GM23338 (cell line): ENCODE results near the gene ATXN7L2. TPM values are rescaled to one million over a fixed set of nuclear protein-coding genes. Genes with fewer than 3 reads are reported as not detected.
A peak's percentile ranks its signal among the peaks of the same experiment; 100 is the strongest.

Experiments
- ATAC-seq: fragments of 200-7000 bp; cut with Tn5 transposase; 3 replicates; pipeline ENCODE4 v1.9.1; 2020
- DNase-seq: peaks from one replicate; pipeline ENCODE4 v3.0.0-alpha.2; 2015; ENCODE audit warnings: low spot score
- H2AFZ ChIP-seq: fragments of 200-600 bp; sonication (generic); 2 replicates; pipeline ENCODE4 v1.8.0; 2016; ENCODE audit warnings: antibody characterized with exemption, mild to moderate bottlenecking, moderate library complexity
- H3F3A ChIP-seq: fragments of 200-600 bp; sonication (generic); replicated peaks from 2 replicates; pipeline ENCODE4 v1.8.0; 2017; ENCODE audit warnings: antibody characterized with exemption, mixed run types, low read depth
- H3K27ac ChIP-seq: fragments of 200-600 bp; sonication (generic); 2 replicates; pipeline ENCODE4 v1.6.1; 2016; ENCODE audit warnings: low read depth
- H3K27me3 ChIP-seq: fragments of 200-600 bp; sonication (generic); 2 replicates; pipeline ENCODE4 v1.8.0; 2016; ENCODE audit warnings: mild to moderate bottlenecking, mixed run types, moderate library complexity; ENCODE audit not compliant: insufficient read depth
- H3K36me3 ChIP-seq: fragments of 200-600 bp; sonication (generic); 2 replicates; pipeline ENCODE4 v1.8.0; 2016; ENCODE audit warnings: mild to moderate bottlenecking; ENCODE audit not compliant: insufficient read depth
- H3K4me1 ChIP-seq: fragments of 200-600 bp; sonication (generic); 2 replicates; pipeline ENCODE4 v1.8.0; 2016; ENCODE audit warnings: mild to moderate bottlenecking, moderate library complexity; ENCODE audit not compliant: insufficient read depth
- H3K4me2 ChIP-seq: fragments of 200-600 bp; sonication (generic); 2 replicates; pipeline ENCODE4 v1.7.1; 2017; ENCODE audit warnings: mixed run types
- H3K4me3 ChIP-seq: fragments of 200-600 bp; sonication (generic); 2 replicates; pipeline ENCODE4 v1.6.1; 2016; ENCODE audit warnings: mixed run types
- H3K79me2 ChIP-seq: fragments of 200-600 bp; sonication (generic); replicated peaks from 2 replicates; pipeline ENCODE4 v1.8.0; 2017; ENCODE audit warnings: mild to moderate bottlenecking; ENCODE audit not compliant: insufficient read depth
- H3K9me2 ChIP-seq: fragments of 200-600 bp; sonication (generic); 2 replicates; pipeline ENCODE4 v1.8.0; 2017; ENCODE audit not compliant: insufficient read depth
- H4K20me1 ChIP-seq: fragments of 200-600 bp; sonication (generic); replicated peaks from 2 replicates; pipeline ENCODE4 v1.8.0; 2017; ENCODE audit warnings: mild to moderate bottlenecking; ENCODE audit not compliant: insufficient read depth
- H3K27ac Mint-ChIP-seq: 2 replicates; pipeline ENCODE4 v1.8.0; 2020; ENCODE audit warnings: inconsistent platforms, mild to moderate bottlenecking, moderate library complexity, mixed read lengths
- H3K27me3 Mint-ChIP-seq: 3 replicates; pipeline ENCODE4 v1.8.0; 2022; ENCODE audit warnings: low read depth, mild to moderate bottlenecking, moderate library complexity, mixed read lengths, inconsistent platforms; ENCODE audit not compliant: insufficient read depth, poor library complexity
- H3K36me3 Mint-ChIP-seq: 3 replicates; pipeline ENCODE4 v1.8.0; 2021; ENCODE audit warnings: low read depth, mild to moderate bottlenecking, inconsistent platforms, moderate library complexity, mixed read lengths
- H3K4me1 Mint-ChIP-seq: 3 replicates; pipeline ENCODE4 v1.8.0; 2020; ENCODE audit warnings: mild to moderate bottlenecking, inconsistent platforms, mixed read lengths
- H3K4me3 Mint-ChIP-seq: 3 replicates; pipeline ENCODE4 v1.8.0; 2021; ENCODE audit warnings: moderate library complexity, mild to moderate bottlenecking, inconsistent platforms, mixed read lengths
- H3K9me3 Mint-ChIP-seq: 3 replicates; pipeline ENCODE4 v1.8.0; 2020; ENCODE audit warnings: moderate library complexity, mild to moderate bottlenecking, inconsistent platforms, mixed read lengths
- CREB1 ChIP-seq: fragments of 250-450 bp; sonication (Bioruptor Pico); IDR thresholded peaks from 2 replicates; pipeline ENCODE4 v1.5.0; 2020; ENCODE audit warnings: low read depth, mild to moderate bottlenecking, moderate library complexity
- CTCF ChIP-seq, 2 experiments: fragments of 200-600 bp in 1 of 2; sonication (generic) in 1 of 2; conservative IDR thresholded peaks; 2 replicates each; pipeline versions ENCODE4 v1.5.1 to v1.6.1; 2016 to 2017; ENCODE audit warnings: antibody characterized with exemption in 2 of 2, low read depth in 2 of 2, mild to moderate bottlenecking in 2 of 2, moderate library complexity in 1 of 2
- ETS1 ChIP-seq: IDR thresholded peaks from 2 replicates; pipeline ENCODE4 v1.6.1; 2016; ENCODE audit warnings: antibody characterized with exemption
- EZH2 ChIP-seq: fragments of 200-600 bp; sonication (generic); IDR thresholded peaks from one replicate; pipeline ENCODE4 v1.8.0; 2017; ENCODE audit warnings: antibody characterized with exemption, mild to moderate bottlenecking, low read depth; ENCODE audit not compliant: unreplicated experiment
- JUNB ChIP-seq: IDR thresholded peaks from one replicate; pipeline ENCODE4 v1.6.1; 2016; ENCODE audit warnings: antibody characterized with exemption; ENCODE audit not compliant: unreplicated experiment
- NANOG ChIP-seq: IDR thresholded peaks from 2 replicates; pipeline ENCODE4 v1.6.1; 2016; ENCODE audit warnings: antibody characterized with exemption, borderline replicate concordance
- POLR2AphosphoS5 ChIP-seq: IDR thresholded peaks from 2 replicates; pipeline ENCODE4 v1.6.1; 2016; ENCODE audit warnings: antibody characterized with exemption, low read depth
- REST ChIP-seq: IDR thresholded peaks from one replicate; pipeline ENCODE4 v1.6.1; 2018; ENCODE audit warnings: antibody characterized with exemption; ENCODE audit not compliant: unreplicated experiment
- STAT1 ChIP-seq: IDR thresholded peaks from one replicate; pipeline ENCODE4 v1.6.1; 2016; ENCODE audit warnings: antibody characterized with exemption; ENCODE audit not compliant: unreplicated experiment
- ZNF114 ChIP-seq: fragments of 250-450 bp; sonication (Bioruptor Pico); IDR thresholded peaks from 2 replicates; pipeline ENCODE4 v1.5.0; 2020; ENCODE audit warnings: mild to moderate bottlenecking, moderate library complexity
- long read RNA-seq: library from polyadenylated mRNA; unstranded; transcript quantifications from one replicate; pipeline ENCODE4 v2.0.0, GENCODE V29; 2020; ENCODE audit not compliant: unreplicated experiment
- polyA plus RNA-seq: library from polyadenylated mRNA; unstranded; fragments of >200 nt; fragmentation: Nextera tagmentation; extraction: Ambion mirVana; gene quantifications from 2 replicates; pipeline ENCODE4 v1.2.1, GENCODE V29; 2016
- total RNA-seq: library from RNA; depleted of rRNA; stranded (reverse); fragments of >200 nt; shearing (Covaris generic); gene quantifications from 2 replicates; pipeline ENCODE4 v1.2.3, GENCODE V29; 2014; rRNA removed

Gene ATXN7L2, protein sequence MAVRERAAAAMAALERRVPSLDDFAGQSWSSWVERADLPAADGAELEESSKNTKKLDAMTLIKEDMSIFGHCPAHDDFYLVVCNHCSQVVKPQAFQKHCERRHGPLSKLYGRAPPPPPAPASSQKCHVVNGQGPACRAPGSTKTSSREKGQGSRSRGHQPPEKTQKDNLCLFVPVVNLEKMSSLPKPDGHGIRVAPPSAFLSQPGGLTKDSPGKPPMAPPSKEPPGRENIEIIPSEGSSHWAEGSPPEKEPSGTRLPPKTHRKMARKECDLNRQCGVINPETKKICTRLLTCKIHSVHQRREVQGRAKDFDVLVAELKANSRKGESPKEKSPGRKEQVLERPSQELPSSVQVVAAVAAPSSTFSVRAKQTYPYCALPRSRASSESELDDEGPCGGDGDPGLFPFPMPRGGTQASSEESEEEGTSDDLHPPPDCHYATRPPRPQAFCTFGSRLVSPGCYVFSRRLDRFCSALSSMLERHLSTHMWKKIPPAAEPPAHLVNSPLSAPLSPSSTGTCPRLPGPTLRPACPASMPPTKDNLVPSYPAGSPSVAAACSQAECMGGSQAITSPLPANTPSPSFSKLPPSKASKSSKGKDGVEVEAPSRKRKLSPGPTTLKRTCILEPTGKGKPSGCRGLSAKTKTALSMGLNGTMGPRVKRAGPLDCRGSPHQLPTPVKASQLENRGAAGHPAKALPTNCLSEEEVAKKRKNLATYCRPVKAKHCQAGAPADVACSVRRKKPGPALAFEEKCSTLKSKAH
- 9.4 and 9.9 TPM in 2 replicates for total RNA-seq
- polyA plus RNA-seq: 8.0 and 9.4 TPM in 2 replicates
- long read RNA-seq: 0 reads

- peak within 1 kb of the TSS; percentile 99 for H2AFZ ChIP-seq
- peaks cover 19% of the 10 kb centered on the region; the same call in 2 of the 3 replicates for H3K36me3 Mint-ChIP-seq
Observed at GRCh38 chr1:109483672-109484518, at the start of gene ATXN7L2. ATXN7L2 (plus strand) TSS chr1:109483905; CDS start chr1:109483954, 49 bp downstream.

DNA sequence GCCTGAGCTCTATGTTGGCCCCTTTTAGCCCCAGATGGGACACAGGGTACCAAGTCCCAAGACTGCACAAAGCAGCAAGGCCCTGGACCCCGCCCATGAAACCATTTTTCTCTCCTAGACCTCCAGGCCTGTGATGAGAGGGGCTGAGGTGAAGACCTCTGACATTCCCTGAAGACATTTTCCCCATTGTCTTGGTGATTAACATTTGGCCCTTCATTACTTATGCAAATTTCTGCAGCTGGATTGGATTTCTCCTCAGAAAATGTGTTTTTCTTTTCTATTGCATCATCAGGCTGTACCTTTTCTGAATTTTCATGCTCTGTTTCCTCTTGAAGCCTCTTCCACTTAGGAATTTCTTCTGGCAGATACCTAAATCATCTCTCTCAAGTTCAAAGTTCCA, 49.2 kb upstream of the ATXN7L2 start:
- no peaks in the 10 kb centered on the region for H3F3A ChIP-seq
- Mint-ChIP-seq H3K9me3 (peaks cover 21% of the 10 kb centered on the region), H3K27ac (no peak overlapping the region), H3K4me3 (no peak overlapping the region; the same call in 2 of the 3 replicates), H3K27me3 (peaks cover 2% of the 10 kb centered on the region), H3K36me3 (peaks cover 5% of the 10 kb centered on the region; the same call in 2 of the 3 replicates), H3K4me1 (no peaks in the 10 kb centered on the region)
- ATAC-seq (no peak), DNase-seq (no peak)
- H3K79me2 ChIP-seq: no peaks in the 10 kb centered on the region
- H3K9me2 ChIP-seq: peaks cover 9% of the 10 kb centered on the region; the same call in 1 of the 2 replicates
- no peak overlapping the region for H2AFZ ChIP-seq
- no peaks in the 10 kb centered on the region for H4K20me1 ChIP-seq
- no peaks in the 10 kb centered on the region for H3K27me3 ChIP-seq
- no peak overlapping the region for H3K27ac ChIP-seq
- H3K36me3 ChIP-seq: no peaks in the 10 kb centered on the region
- H3K4me3 ChIP-seq: no peak overlapping the region
- H3K4me1 ChIP-seq: no peaks in the 10 kb centered on the region
- H3K4me2 ChIP-seq: no peak overlapping the region
- TF ChIP-seq ZNF114 (CRISPR knock-in tag): no peak
- TF ChIP-seq EZH2: no peak
- TF ChIP-seq CTCF (conservative IDR thresholded peaks at IDR 0.05; ENCODE audit: low read depth in 2 of 2): no peak
- no peak for TF ChIP-seq REST
- no peak for TF ChIP-seq STAT1
- no peak for TF ChIP-seq NANOG
- TF ChIP-seq JUNB: no peak
- no peak for TF ChIP-seq CREB1
- TF ChIP-seq ETS1: no peak

More at GRCh38 chr1:109483672-109484518, at the start of gene ATXN7L2:
- Histone ChIP-seq H3K9me2 (no peaks in the 10 kb centered on the region), H4K20me1 (no peaks in the 10 kb centered on the region), H3K36me3 (no peaks in the 10 kb centered on the region), H3K27me3 (peaks cover 10% of the 10 kb centered on the region; the same call in 1 of the 2 replicates), H3K4me2 (peak within 1 kb of the TSS; percentile 100), H3K79me2 (no peaks in the 10 kb centered on the region), H3K27ac (peak within 1 kb of the TSS; percentile 85), H3F3A (peaks cover 8% of the 10 kb centered on the region; the same call in 1 of the 2 replicates), H3K4me3 (peak within 1 kb of the TSS; percentile 96), H3K4me1 (peaks cover 15% of the 10 kb centered on the region)
- Mint-ChIP-seq H3K9me3 (no peaks in the 10 kb centered on the region; the same call in 2 of the 3 replicates), H3K27me3 (peaks cover 13% of the 10 kb centered on the region), H3K4me3 (peak within 1 kb of the TSS; percentile 85), H3K27ac (peak within 1 kb of the TSS; percentile 92), H3K4me1 (peaks cover 24% of the 10 kb centered on the region)
- peak; percentile 96 for DNase-seq
- TF ChIP-seq POLR2AphosphoS5: peak; percentile 39
- TF ChIP-seq ETS1: no peak; the same call in none of the 2 replicates
- peak; percentile 74 for TF ChIP-seq CREB1
- peak; percentile 72 for ATAC-seq
